Measurements from ENCODE around the gene FADS2. TPM values are rescaled to one million over a fixed set of nuclear protein-coding genes. Genes with fewer than 3 reads are reported as not detected.

Gene FADS2
- total and polyA plus RNA-seq, 2 experiments from 2014 or later: 124 to 392 TPM

GRCh38 chr11:61870541-61871031, 42.5 kb downstream of the FADS2 start (continued):
- TF ChIP-seq ZNF462 (CRISPR knock-in tag; IDR thresholded peaks at IDR 0.05): no peak
- no peak for TF ChIP-seq NANOG (IDR thresholded peaks at IDR 0.05; ENCODE audit: borderline replicate concordance)
- TF ChIP-seq EZH2phosphoT487 (IDR thresholded peaks at IDR 0.05; ENCODE audit: unreplicated experiment): no peak
- no peak for TF ChIP-seq ZNF114 (CRISPR knock-in tag; IDR thresholded peaks at IDR 0.05)
- no peak for TF ChIP-seq ETS1 (IDR thresholded peaks at IDR 0.05)
- TF ChIP-seq ZNF331 (CRISPR knock-in tag; IDR thresholded peaks at IDR 0.05; ENCODE audit: low read depth): no peak
- TF ChIP-seq CREB1 (CRISPR knock-in tag; IDR thresholded peaks at IDR 0.05; ENCODE audit: low read depth): no peak
- TF ChIP-seq JUNB (IDR thresholded peaks at IDR 0.05; ENCODE audit: unreplicated experiment): no peak
- no peak for TF ChIP-seq STAT1 (IDR thresholded peaks at IDR 0.05; ENCODE audit: unreplicated experiment)
- TF ChIP-seq EZH2 (IDR thresholded peaks at IDR 0.05; ENCODE audit: low read depth, unreplicated experiment): no peak
